ACC112 (cell line): ENCODE data around the gene PCDHB14.
"Not testable (repeated sequence)": the region's sequence is repeated elsewhere in the genome, so short reads cannot be mapped to it uniquely, and the experiment has no call there.

Source experiments
- H2AFZ ChIP-seq: fragments of 200-600 bp; sonication (generic); one replicate; pipeline ENCODE4 v1.6.0; 2017; ENCODE audit warnings: antibody characterized with exemption, low read length; ENCODE audit not compliant: unreplicated experiment
- H3K27ac ChIP-seq: fragments of 200-600 bp; sonication (generic); 2 replicates; pipeline ENCODE4 v1.5.1; 2014; ENCODE audit warnings: low read depth, mild to moderate bottlenecking, antibody characterized with exemption, low read length, moderate library complexity
- H3K27me3 ChIP-seq: fragments of 200-600 bp; sonication (generic); 2 replicates; pipeline ENCODE4 v1.6.1; 2014; ENCODE audit warnings: mild to moderate bottlenecking, antibody characterized with exemption, low read length, moderate library complexity, mixed read lengths; ENCODE audit not compliant: insufficient read depth
- H3K36me3 ChIP-seq: fragments of 200-600 bp; sonication (generic); 2 replicates; pipeline ENCODE4 v1.6.1; 2016; ENCODE audit warnings: mild to moderate bottlenecking, antibody characterized with exemption, low read length, moderate library complexity, mixed read lengths; ENCODE audit not compliant: insufficient read depth
- H3K4me1 ChIP-seq: fragments of 200-600 bp; sonication (generic); one replicate; pipeline ENCODE4 v1.6.1; 2016; ENCODE audit warnings: low read length, mixed read lengths; ENCODE audit not compliant: insufficient read depth, unreplicated experiment, control insufficient read depth
- H3K4me3 ChIP-seq: fragments of 200-600 bp; sonication (generic); 2 replicates; pipeline ENCODE4 v1.5.1; 2014; ENCODE audit warnings: mild to moderate bottlenecking, low read depth, low read length
- H3K79me2 ChIP-seq: fragments of 200-600 bp; sonication (generic); one replicate; pipeline ENCODE4 v1.6.0; 2016; ENCODE audit warnings: low read length; ENCODE audit not compliant: control insufficient read depth, unreplicated experiment, insufficient read depth

The PCDHB14 gene

DNA sequence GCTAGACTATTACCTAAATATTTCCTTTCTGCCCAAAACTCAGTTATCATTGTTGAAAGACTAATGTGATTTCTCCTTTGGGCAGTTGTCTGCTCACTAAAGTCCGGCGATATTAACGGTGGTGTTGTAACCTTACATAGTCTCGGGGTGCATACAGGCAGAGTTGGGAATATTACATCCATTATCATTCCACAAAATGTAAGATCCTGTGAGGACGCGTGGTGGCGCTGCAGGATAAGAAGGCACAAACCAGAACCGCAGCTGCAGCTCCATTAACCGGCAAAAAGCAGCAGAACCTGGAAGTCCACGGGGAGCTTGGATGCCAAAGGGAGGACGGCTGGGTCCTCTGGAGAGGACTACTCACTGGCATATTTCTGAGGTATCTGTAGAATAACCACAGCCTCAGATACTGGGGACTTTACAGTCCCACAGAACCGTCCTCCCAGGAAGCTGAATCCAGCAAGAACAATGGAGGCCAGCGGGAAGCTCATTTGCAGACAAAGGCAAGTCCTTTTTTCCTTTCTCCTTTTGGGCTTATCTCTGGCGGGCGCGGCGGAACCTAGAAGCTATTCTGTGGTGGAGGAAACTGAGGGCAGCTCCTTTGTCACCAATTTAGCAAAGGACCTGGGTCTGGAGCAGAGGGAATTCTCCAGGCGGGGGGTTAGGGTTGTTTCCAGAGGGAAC is 9.3 kb upstream of the PCDHB14 start, which contains the start of gene PCDHB13:
Gene PCDHB13, plus strand, starts transcription at position 264 of the 684 bp plus-strand sequence. Its CDS starts 205 bp downstream, at position 469.
- H3K4me1 ChIP-seq, H3K79me2 ChIP-seq, H2AFZ ChIP-seq, H3K36me3 ChIP-seq, H3K4me3 ChIP-seq, H3K27ac ChIP-seq: not testable (repeated sequence)
- H3K27me3 ChIP-seq, result peaks cover 27% of the 10 kb centered on the region

DNA sequence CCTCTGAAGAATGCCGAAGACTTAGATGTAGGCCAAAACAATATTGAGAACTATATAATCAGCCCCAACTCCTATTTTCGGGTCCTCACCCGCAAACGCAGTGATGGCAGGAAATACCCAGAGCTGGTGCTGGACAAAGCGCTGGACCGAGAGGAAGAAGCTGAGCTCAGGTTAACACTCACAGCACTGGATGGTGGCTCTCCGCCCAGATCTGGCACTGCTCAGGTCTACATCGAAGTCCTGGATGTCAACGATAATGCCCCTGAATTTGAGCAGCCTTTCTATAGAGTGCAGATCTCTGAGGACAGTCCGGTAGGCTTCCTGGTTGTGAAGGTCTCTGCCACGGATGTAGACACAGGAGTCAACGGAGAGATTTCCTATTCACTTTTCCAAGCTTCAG is 8.6 kb upstream of the PCDHB14 start:
- not testable (repeated sequence) for H3K4me3 ChIP-seq, H3K4me1 ChIP-seq, H3K79me2 ChIP-seq, H2AFZ ChIP-seq, H3K27ac ChIP-seq, H3K36me3 ChIP-seq
- peaks cover 21% of the 10 kb centered on the region for H3K27me3 ChIP-seq

DNA sequence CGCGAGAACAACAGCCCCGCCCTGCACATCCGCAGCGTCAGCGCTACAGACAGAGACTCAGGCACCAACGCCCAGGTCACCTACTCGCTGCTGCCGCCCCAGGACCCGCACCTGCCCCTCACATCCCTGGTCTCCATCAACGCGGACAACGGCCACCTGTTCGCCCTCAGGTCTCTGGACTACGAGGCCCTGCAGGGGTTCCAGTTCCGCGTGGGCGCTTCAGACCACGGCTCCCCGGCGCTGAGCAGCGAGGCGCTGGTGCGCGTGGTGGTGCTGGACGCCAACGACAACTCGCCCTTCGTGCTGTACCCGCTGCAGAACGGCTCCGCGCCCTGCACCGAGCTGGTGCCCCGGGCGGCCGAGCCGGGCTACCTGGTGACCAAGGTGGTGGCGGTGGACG is 7.6 kb upstream of the PCDHB14 start:
- not testable (repeated sequence) for H3K27ac ChIP-seq, H3K4me1 ChIP-seq, H2AFZ ChIP-seq, H3K36me3 ChIP-seq, H3K4me3 ChIP-seq, H3K79me2 ChIP-seq
- peaks cover 16% of the 10 kb centered on the region; the same call in 1 of the 2 replicates for H3K27me3 ChIP-seq

DNA sequence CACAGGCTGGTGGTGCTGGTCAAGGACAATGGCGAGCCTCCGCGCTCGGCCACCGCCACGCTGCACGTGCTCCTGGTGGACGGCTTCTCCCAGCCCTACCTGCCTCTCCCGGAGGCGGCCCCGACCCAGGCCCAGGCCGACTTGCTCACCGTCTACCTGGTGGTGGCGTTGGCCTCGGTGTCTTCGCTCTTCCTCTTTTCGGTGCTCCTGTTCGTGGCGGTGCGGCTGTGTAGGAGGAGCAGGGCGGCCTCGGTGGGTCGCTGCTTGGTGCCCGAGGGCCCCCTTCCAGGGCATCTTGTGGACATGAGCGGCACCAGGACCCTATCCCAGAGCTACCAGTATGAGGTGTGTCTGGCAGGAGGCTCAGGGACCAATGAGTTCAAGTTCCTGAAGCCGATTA is 7.1 kb upstream of the PCDHB14 start:
- H3K36me3 ChIP-seq, H3K4me1 ChIP-seq, H2AFZ ChIP-seq, H3K27ac ChIP-seq, H3K79me2 ChIP-seq, H3K4me3 ChIP-seq: not testable (repeated sequence)
- peaks cover 16% of the 10 kb centered on the region; the same call in 1 of the 2 replicates for H3K27me3 ChIP-seq

DNA sequence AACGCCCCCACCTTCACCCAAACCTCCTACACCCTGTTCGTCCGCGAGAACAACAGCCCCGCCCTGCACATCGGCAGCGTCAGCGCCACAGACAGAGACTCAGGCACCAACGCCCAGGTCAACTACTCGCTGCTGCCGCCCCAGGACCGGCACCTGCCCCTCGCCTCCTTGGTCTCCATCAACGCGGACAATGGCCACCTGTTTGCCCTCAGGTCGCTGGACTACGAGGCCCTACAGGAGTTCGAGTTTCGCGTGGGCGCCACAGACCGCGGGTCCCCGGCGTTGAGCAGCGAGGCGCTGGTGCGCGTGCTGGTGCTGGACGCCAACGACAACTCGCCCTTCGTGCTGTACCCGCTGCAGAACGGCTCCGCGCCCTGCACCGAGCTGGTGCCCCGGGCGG is 1.7 kb downstream of the PCDHB14 start:
- not testable (repeated sequence) for H3K36me3 ChIP-seq, H3K4me3 ChIP-seq, H3K4me1 ChIP-seq, H3K27ac ChIP-seq, H3K79me2 ChIP-seq, H2AFZ ChIP-seq
- H3K27me3 ChIP-seq, result peaks cover 33% of the 10 kb centered on the region

DNA sequence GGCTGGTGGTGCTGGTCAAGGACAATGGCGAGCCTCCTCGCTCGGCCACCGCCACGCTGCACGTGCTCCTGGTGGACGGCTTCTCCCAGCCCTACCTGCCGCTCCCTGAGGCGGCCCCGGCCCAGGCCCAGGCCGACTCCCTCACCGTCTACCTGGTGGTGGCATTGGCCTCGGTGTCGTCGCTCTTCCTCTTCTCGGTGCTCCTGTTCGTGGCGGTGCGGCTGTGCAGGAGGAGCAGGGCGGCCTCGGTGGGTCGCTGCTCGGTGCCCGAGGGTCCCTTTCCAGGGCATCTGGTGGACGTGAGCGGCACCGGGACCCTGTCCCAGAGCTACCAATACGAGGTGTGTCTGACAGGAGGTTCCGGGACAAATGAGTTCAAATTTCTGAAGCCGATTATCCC is 2.3 kb downstream of the PCDHB14 start:
- H3K4me1 ChIP-seq, H3K79me2 ChIP-seq, H3K4me3 ChIP-seq, H3K27ac ChIP-seq, H3K36me3 ChIP-seq, H2AFZ ChIP-seq: not testable (repeated sequence)
- peaks cover 33% of the 10 kb centered on the region for H3K27me3 ChIP-seq

DNA sequence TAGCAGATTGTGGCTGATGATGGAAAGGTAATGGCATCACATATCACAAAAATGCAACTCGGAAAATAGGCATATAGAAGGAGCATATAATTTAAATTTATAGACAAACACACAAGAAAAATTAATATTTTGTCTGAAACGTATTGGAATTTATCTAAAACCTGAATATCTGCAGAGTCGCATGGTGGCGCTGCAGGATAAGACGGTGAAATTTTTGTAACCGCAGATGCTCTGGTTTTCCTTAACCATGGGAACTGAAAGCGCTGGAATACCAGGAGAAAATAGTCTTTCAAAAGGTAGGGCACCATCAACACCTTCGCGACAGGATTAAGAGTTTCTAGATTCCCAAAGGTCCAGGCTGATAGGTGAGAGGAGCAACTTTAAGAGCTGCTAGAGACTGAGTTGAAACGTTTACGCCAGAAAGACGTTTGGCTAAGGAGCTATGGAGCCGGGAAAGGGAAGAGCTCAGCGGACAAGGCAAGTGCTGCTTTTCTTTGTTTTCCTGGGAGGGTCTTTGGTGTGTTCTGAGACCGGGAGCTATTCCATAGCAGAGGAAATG is 11.0 kb downstream of the PCDHB14 start:
- Histone ChIP-seq H3K4me1 (no peaks in the 10 kb centered on the region), H2AFZ (no peak overlapping the region), H3K27ac (no peak overlapping the region), H3K4me3 (peak overlapping the region; percentile 54), H3K27me3 (peaks cover 41% of the 10 kb centered on the region), H3K79me2 (no peaks in the 10 kb centered on the region), H3K36me3 (no peaks in the 10 kb centered on the region)

DNA sequence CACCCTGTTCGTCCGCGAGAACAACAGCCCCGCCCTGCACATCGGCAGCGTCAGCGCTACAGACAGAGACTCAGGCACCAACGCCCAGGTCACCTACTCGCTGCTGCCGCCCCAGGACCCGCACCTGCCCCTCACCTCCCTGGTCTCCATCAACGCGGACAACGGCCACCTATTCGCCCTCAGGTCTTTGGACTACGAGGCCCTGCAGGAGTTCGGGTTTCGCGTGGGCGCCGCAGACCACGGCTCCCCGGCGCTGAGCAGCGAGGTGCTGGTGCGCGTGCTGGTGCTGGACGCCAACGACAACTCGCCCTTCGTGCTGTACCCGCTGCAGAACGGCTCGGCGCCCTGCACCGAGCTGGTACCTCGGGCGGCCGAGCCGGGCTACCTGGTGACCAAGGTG is 12.8 kb downstream of the PCDHB14 start:
- not testable (repeated sequence) for H3K79me2 ChIP-seq, H3K4me1 ChIP-seq, H3K27ac ChIP-seq, H3K36me3 ChIP-seq, H3K4me3 ChIP-seq, H2AFZ ChIP-seq
- H3K27me3 ChIP-seq, result peaks cover 57% of the 10 kb centered on the region

DNA sequence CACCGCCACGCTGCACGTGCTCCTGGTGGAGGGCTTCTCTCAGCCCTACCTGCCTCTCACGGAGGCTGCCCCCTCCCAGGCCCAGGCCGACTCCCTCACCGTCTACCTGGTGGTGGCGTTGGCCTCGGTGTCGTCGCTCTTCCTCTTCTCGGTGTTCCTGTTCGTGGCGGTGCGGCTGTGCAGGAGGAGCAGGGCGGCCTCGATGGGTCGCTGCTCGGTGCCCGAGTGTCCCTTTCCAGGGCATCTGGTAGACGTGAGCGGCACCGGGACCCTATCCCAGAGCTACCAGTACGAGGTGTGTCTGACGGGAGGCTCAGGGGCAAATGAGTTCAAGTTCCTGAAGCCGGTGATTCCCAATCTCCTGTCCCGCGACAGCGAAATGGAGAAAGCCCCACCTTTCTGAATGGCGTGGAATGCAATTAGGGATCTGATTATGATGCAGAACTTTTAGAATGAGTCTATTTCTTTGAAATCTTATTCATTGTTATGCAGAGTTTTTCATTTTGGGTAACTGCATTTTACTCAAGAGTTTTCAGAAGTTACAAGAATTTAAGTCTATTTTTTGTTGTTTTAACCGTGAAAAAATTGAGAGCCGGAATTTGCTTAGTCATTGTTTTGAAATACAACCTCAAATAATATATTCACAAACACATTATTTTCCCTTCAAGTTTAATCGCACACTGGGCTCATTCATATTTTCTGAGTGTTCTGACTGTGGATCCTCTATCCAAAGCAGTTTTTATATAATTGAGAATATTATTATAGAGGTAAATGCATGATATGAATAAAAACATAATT is 13.6 kb downstream of the PCDHB14 start:
- Histone ChIP-seq H3K36me3 (no peaks in the 10 kb centered on the region), H3K79me2 (no peaks in the 10 kb centered on the region), H2AFZ (no peak overlapping the region), H3K27ac (no peak overlapping the region), H3K4me1 (no peaks in the 10 kb centered on the region), H3K27me3 (peaks cover 62% of the 10 kb centered on the region), H3K4me3 (no peak overlapping the region)

DNA sequence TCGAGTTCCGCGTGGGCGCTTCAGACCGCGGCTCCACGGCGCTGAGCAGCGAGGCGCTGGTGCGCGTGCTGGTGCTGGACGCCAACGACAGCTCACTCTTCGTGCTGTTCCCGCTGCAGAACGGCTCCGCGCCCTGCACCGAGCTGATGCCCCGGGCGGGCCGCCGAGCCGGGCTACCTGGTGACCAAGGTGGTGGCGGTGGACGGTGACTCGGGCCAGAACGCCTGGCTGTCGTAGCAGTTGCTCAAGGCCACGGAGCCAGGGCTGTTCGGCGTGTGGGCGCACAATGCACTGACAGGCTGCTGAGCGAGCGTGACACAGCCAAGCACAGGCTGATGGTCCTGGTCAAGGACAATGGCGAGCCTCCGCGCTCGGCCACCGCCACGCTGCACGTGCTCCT is 18.4 kb downstream of the PCDHB14 start:
- H3K4me3 ChIP-seq, result no peak overlapping the region
- no peaks in the 10 kb centered on the region for H3K36me3 ChIP-seq
- no peaks in the 10 kb centered on the region for H3K4me1 ChIP-seq
- H3K27me3 ChIP-seq, result peaks cover 55% of the 10 kb centered on the region; the same call in 1 of the 2 replicates
- no peak overlapping the region for H2AFZ ChIP-seq
- no peaks in the 10 kb centered on the region for H3K79me2 ChIP-seq
- H3K27ac ChIP-seq, result no peak overlapping the region
